B cell (primary cell): ENCODE measurements around the gene SKAP2. TPM values are rescaled to one million over a fixed set of nuclear protein-coding genes. Genes with fewer than 3 reads are reported as not detected.

Experiments used
- ATAC-seq: fragments of 200-7000 bp; cut with Tn5 transposase; one replicate; pipeline ENCODE4 v1.10.0; 2021; ENCODE audit warnings: low read depth, mild to moderate bottlenecking, moderate number of reproducible peaks, moderate library complexity
- CTCF ChIA-PET: fragments of 350-600 bp; sonication (Branson Sonifier 250); formaldehyde crosslinking; loops from one replicate; lab custom pipeline; 2021; ENCODE audit warnings: antibody characterized with exemption, inconsistent platforms; lab: Charles Lee
- POLR2A ChIA-PET: fragments of 350-600 bp; sonication (Branson Sonifier 250); formaldehyde crosslinking; loops from one replicate; lab custom pipeline; 2021; ENCODE audit warnings: antibody characterized with exemption; lab: Charles Lee
- DNase-seq: peaks from one replicate; pipeline ENCODE4 v3.0.0; 2013
- H2AFZ ChIP-seq: 2 replicates; pipeline ENCODE4 v1.6.1; 2012; ENCODE audit warnings: mild to moderate bottlenecking, low read depth, low read length; ENCODE audit not compliant: insufficient read depth, poor library complexity, severe bottlenecking
- H3K27ac ChIP-seq, 2 donors: 1 replicate in 1 of 2; 2 replicates in 1 of 2; pipeline ENCODE4 v1.5.1; 2012 to 2013; ENCODE audit warnings: low read length in 2 of 2, mild to moderate bottlenecking in 2 of 2, moderate library complexity in 1 of 2
- H3K27me3 ChIP-seq, 4 experiments: fragments of 200-600 bp in 1 of 4; sonication (generic) in 1 of 4; replicated peaks in 1 of 4; 1 replicate in 2 of 4; 2 replicates in 2 of 4; pipeline versions ENCODE4 v1.6.1 to v1.7.0; 2013 to 2016; ENCODE audit warnings: low read length in 3 of 4, mild to moderate bottlenecking in 2 of 4, mixed read lengths in 1 of 4, moderate library complexity in 1 of 4; ENCODE audit not compliant: insufficient read depth in 4 of 4, control insufficient read depth in 3 of 4; ENCODE audit errors: control extremely low read depth in 1 of 4
- H3K36me3 ChIP-seq, 2 experiments: replicated peaks in 1 of 2; 1 replicate in 1 of 2; 2 replicates in 1 of 2; pipeline versions ENCODE4 v1.6.1 to v1.7.1; 2013; ENCODE audit warnings: low read length in 1 of 2; ENCODE audit not compliant: insufficient read depth in 2 of 2, control insufficient read depth in 1 of 2; ENCODE audit errors: control extremely low read depth in 1 of 2, extremely low read depth in 1 of 2
- H3K4me1 ChIP-seq, 2 donors: fragments of 200-600 bp in 1 of 2; sonication (generic) in 1 of 2; 1 replicate in 1 of 2; 2 replicates in 1 of 2; pipeline versions ENCODE4 v1.5.1 to v1.6.1; 2013 to 2017; ENCODE audit warnings: low read length in 2 of 2; ENCODE audit not compliant: control insufficient read depth in 2 of 2, insufficient read depth in 2 of 2
- H3K4me2 ChIP-seq: replicated peaks from 2 replicates; pipeline ENCODE3; 2012; ENCODE audit warnings: mild to moderate bottlenecking, low read depth, low read length; ENCODE audit not compliant: poor library complexity, severe bottlenecking
- H3K4me3 ChIP-seq, 5 experiments: fragments of 200-600 bp in 1 of 5; sonication (generic) in 1 of 5; 1 replicate in 3 of 5; 2 replicates in 2 of 5; pipeline versions ENCODE4 v1.5.1 to v1.7.0; 2011 to 2016; ENCODE audit warnings: low read length in 4 of 5, mild to moderate bottlenecking in 4 of 5, low read depth in 2 of 5, control low read depth in 1 of 5, moderate library complexity in 1 of 5; ENCODE audit not compliant: insufficient read depth in 1 of 5; ENCODE audit errors: control extremely low read depth in 1 of 5, extremely low read depth in 1 of 5
- H3K79me2 ChIP-seq: fragments of 200-600 bp; sonication (generic); one replicate; pipeline ENCODE4 v1.6.0; 2016; ENCODE audit warnings: low read length; ENCODE audit not compliant: control insufficient read depth, insufficient read depth
- H3K9ac ChIP-seq: fragments of 200-600 bp; sonication (generic); 2 replicates; pipeline ENCODE4 v1.6.1; 2017; ENCODE audit warnings: mild to moderate bottlenecking, low read length, moderate library complexity
- H3K9me3 ChIP-seq, 3 donors: one replicate each; pipeline versions ENCODE4 v1.6.1 to v1.7.1; 2013; ENCODE audit warnings: low read length in 2 of 3; ENCODE audit not compliant: control insufficient read depth in 2 of 3, insufficient read depth in 1 of 3; ENCODE audit errors: control extremely low read depth in 1 of 3
- H4K20me1 ChIP-seq: 2 replicates; pipeline ENCODE4 v1.6.0; 2012; ENCODE audit warnings: mild to moderate bottlenecking, low read length; ENCODE audit not compliant: insufficient read depth, control insufficient read depth, poor library complexity, severe bottlenecking
- H3K27ac Mint-ChIP-seq: one replicate; pipeline ENCODE4 v1.8.0; 2021; ENCODE audit warnings: mixed read lengths
- H3K27me3 Mint-ChIP-seq: one replicate; pipeline ENCODE4 v1.8.0; 2021; ENCODE audit warnings: mixed read lengths
- H3K4me1 Mint-ChIP-seq: one replicate; pipeline ENCODE4 v1.8.0; 2021; ENCODE audit warnings: mixed read lengths
- H3K4me3 Mint-ChIP-seq: one replicate; pipeline ENCODE4 v1.8.0; 2021; ENCODE audit warnings: mixed read lengths
- H3K9me3 Mint-ChIP-seq: one replicate; pipeline ENCODE4 v1.8.0; 2022; ENCODE audit warnings: mixed read lengths; ENCODE audit not compliant: insufficient read depth
- CTCF ChIP-seq: fragments of 200-600 bp; IDR thresholded peaks from one replicate; pipeline ENCODE4 v1.8.0; 2022; ENCODE audit warnings: antibody characterized with exemption, mild to moderate bottlenecking
- EZH2 ChIP-seq: IDR thresholded peaks from 2 replicates; pipeline ENCODE4 v1.6.1; 2012; ENCODE audit warnings: borderline replicate concordance, low read depth, mild to moderate bottlenecking, moderate library complexity, low read length; ENCODE audit not compliant: insufficient read depth, poor library complexity, severe bottlenecking
- WGBS: methylation state at CpG from one replicate; pipeline ENCODE4 v1.1.5; 2013; ENCODE audit warnings: missing lambda C conversion rate; ENCODE audit not compliant: insufficient coverage; 5-methylcytosine and 5-hydroxymethylcytosine counted together
- intact Hi-C: fragments of 100-400 bp; cut with micrococcal nuclease; formaldehyde crosslinking; loops from one replicate; pipeline ENCODE4 v1.10.0; 2022
- polyA plus RNA-seq: library from polyadenylated mRNA; depleted of rRNA; stranded (reverse); fragments of >200 nt; gene quantifications from 2 replicates; pipeline ENCODE4 v1.2.3, GENCODE V29; 2012
- total RNA-seq, 2 donors: library from RNA; stranded (reverse); fragments of 120-200 nt in 1 of 2; gene quantifications; 1 replicate in 1 of 2; 2 replicates in 1 of 2; pipeline versions ENCODE4 v1.2.3 to v1.2.4, GENCODE V29; 2013 to 2022

The SKAP2 gene
- total and polyA plus RNA-seq, 2 donors (not counting 1 experiment from before 2014, with no cell fraction given): 12.8 to 58.4 TPM

GRCh38 chr7:26858241-26858715 is 6.1 kb downstream of the SKAP2 start:
- H3K9ac ChIP-seq: peak overlapping the region; percentile 51
- intact Hi-C loops: loop anchor here (5.0 to 10.0 kb wide), 2 partner anchors 176 to 993 kb away; no protein-coding TSS in a partner anchor
- H3K4me1 ChIP-seq: peaks cover 22 to 42% of the 10 kb centered on the region in 2 donors
- peaks cover 82% of the 10 kb centered on the region for H3K79me2 ChIP-seq
- peak overlapping the region; percentile 31 to 38 for H3K27ac ChIP-seq
- peak overlapping the region; percentile 79 for H3K4me2 ChIP-seq
- no CpG with 5 or more reads among the region's 5 CpGs for WGBS
- H3K27me3 ChIP-seq: no peaks in the 10 kb centered on the region
- H3K4me3 Mint-ChIP-seq: peak overlapping the region; percentile 90
- peak overlapping the region; percentile 87 for H3K27ac Mint-ChIP-seq
- peak overlapping the region in 3 of 5 experiments; percentile 21 to 62 (median 51) for H3K4me3 ChIP-seq
- no peaks in the 10 kb centered on the region for H3K9me3 ChIP-seq
- peak; percentile 5 for ATAC-seq
- POLR2A ChIA-PET: no interaction called here
- H3K27me3 Mint-ChIP-seq: no peaks in the 10 kb centered on the region
- no peaks in the 10 kb centered on the region for H3K9me3 Mint-ChIP-seq
- DNase-seq: peak; percentile 34
- H4K20me1 ChIP-seq: peaks cover 3% of the 10 kb centered on the region
- H2AFZ ChIP-seq: peak overlapping the region; percentile 49
- TF ChIP-seq EZH2 (no peak), CTCF (no peak)
- H3K4me1 Mint-ChIP-seq: peaks cover 54% of the 10 kb centered on the region
- peaks cover under 1 to 1% of the 10 kb centered on the region in 2 experiments for H3K36me3 ChIP-seq
- CTCF ChIA-PET: interaction anchor here (1.8 kb wide), 1 partner anchor 176 kb away, joined by 4 read pairs; no protein-coding TSS in a partner anchor

GRCh38 chr7:26857506-26858240 is 6.7 kb downstream of the SKAP2 start:
- peak overlapping the region; percentile 31 to 38 for H3K27ac ChIP-seq
- CTCF ChIA-PET: interaction anchor here (0.7 to 1.8 kb wide), 3 partner anchors 9 to 303 kb away, joined by 3 to 9 read pairs (median 4); no protein-coding TSS in a partner anchor
- Mint-ChIP-seq H3K27me3 (no peaks in the 10 kb centered on the region), H3K27ac (peak overlapping the region; percentile 87), H3K9me3 (no peaks in the 10 kb centered on the region), H3K4me3 (peak overlapping the region; percentile 90), H3K4me1 (peaks cover 49% of the 10 kb centered on the region)
- intact Hi-C loops: loop anchor here (5.0 to 10.0 kb wide), 2 partner anchors 175 to 993 kb away; no protein-coding TSS in a partner anchor
- peaks cover 3% of the 10 kb centered on the region for H4K20me1 ChIP-seq
- no peaks in the 10 kb centered on the region for H3K9me3 ChIP-seq
- ATAC-seq (peak; percentile 72), DNase-seq (peak; percentile 66)
- 21% methylated on average over 32 of the region's 34 CpGs for WGBS
- H3K36me3 ChIP-seq: peaks cover 1 to 6% of the 10 kb centered on the region in 2 experiments
- H2AFZ ChIP-seq: peak overlapping the region; percentile 49
- H3K4me2 ChIP-seq: peak overlapping the region; percentile 79
- peak overlapping the region; percentile 51 for H3K9ac ChIP-seq
- peak overlapping the region; percentile 7 to 62 (median 21) for H3K4me3 ChIP-seq
- no peaks in the 10 kb centered on the region for H3K27me3 ChIP-seq
- peaks cover 22 to 36% of the 10 kb centered on the region in 2 donors for H3K4me1 ChIP-seq
- POLR2A ChIA-PET: no interaction called here
- H3K79me2 ChIP-seq: peaks cover 81% of the 10 kb centered on the region
- TF ChIP-seq EZH2: no peak
- TF ChIP-seq CTCF: no peak
